HepG2 (cell line): ENCODE results near the gene ACOXL. TPM values are rescaled to one million over a fixed set of nuclear protein-coding genes. Genes with fewer than 3 reads are reported as not detected.

ENCODE experiments used
- ATF3 ChIP-seq: sonication (generic); formaldehyde crosslinking; IDR thresholded peaks from 2 replicates; pipeline ENCODE4 v1.4.0; 2020; ENCODE audit warnings: missing genetic modification reagents
- ELF1 ChIP-seq: sonication (generic); formaldehyde crosslinking; IDR thresholded peaks from 2 replicates; pipeline ENCODE4 v1.4.0; 2020; ENCODE audit warnings: missing genetic modification reagents
- JUNB ChIP-seq: sonication (generic); formaldehyde crosslinking; IDR thresholded peaks from 2 replicates; pipeline ENCODE4 v1.8.0; 2022; ENCODE audit warnings: missing genetic modification reagents, mild to moderate bottlenecking, borderline replicate concordance
- KDM2A ChIP-seq: sonication (generic); formaldehyde crosslinking; IDR thresholded peaks from 2 replicates; pipeline ENCODE4 v1.4.0; 2020; ENCODE audit warnings: low read depth, missing genetic modification reagents, borderline replicate concordance
- NAIF1 ChIP-seq: sonication (generic); formaldehyde crosslinking; IDR thresholded peaks from 2 replicates; pipeline ENCODE4 v1.5.0; 2020; ENCODE audit warnings: mild to moderate bottlenecking, missing genetic modification reagents, borderline replicate concordance
- NRL ChIP-seq: sonication (generic); formaldehyde crosslinking; IDR thresholded peaks from 2 replicates; pipeline ENCODE4 v1.5.0; 2020; ENCODE audit warnings: missing genetic modification reagents, mild to moderate bottlenecking, moderate library complexity, borderline replicate concordance
- PAXIP1 ChIP-seq: sonication (generic); formaldehyde crosslinking; conservative IDR thresholded peaks from 2 replicates; pipeline ENCODE4 v1.4.0; 2020; ENCODE audit warnings: mild to moderate bottlenecking, missing genetic modification reagents, moderate library complexity
- PLRG1 ChIP-seq: fragments of 450-650 bp; conservative IDR thresholded peaks from 2 replicates; pipeline ENCODE4 v1.6.1; 2016
- RBM39 ChIP-seq: fragments of 200-400 bp; formaldehyde crosslinking; IDR thresholded peaks from one replicate; pipeline ENCODE4 v1.6.1; 2018; ENCODE audit warnings: antibody characterized with exemption, mild to moderate bottlenecking, low read depth, low read length; ENCODE audit not compliant: poor library complexity, severe bottlenecking
- SMARCC2 ChIP-seq: fragments of 450-650 bp; IDR thresholded peaks from 2 replicates; pipeline ENCODE4 v1.6.1; 2017; ENCODE audit warnings: antibody characterized with exemption, mild to moderate bottlenecking
- SP2 ChIP-seq: sonication (generic); formaldehyde crosslinking; IDR thresholded peaks from 2 replicates; pipeline ENCODE4 v1.5.1; 2020; ENCODE audit warnings: mild to moderate bottlenecking, missing genetic modification reagents
- TOE1 ChIP-seq: sonication (generic); formaldehyde crosslinking; IDR thresholded peaks from 2 replicates; pipeline ENCODE4 v1.4.0; 2020; ENCODE audit warnings: mild to moderate bottlenecking, missing genetic modification reagents
- ZNF432 ChIP-seq: sonication (generic); formaldehyde crosslinking; IDR thresholded peaks from 2 replicates; pipeline ENCODE4 v1.5.0; 2020; ENCODE audit warnings: missing genetic modification reagents, mild to moderate bottlenecking, borderline replicate concordance
- ZNF501 ChIP-seq: sonication (generic); formaldehyde crosslinking; IDR thresholded peaks from 2 replicates; pipeline ENCODE4 v1.5.1; 2020; ENCODE audit warnings: mild to moderate bottlenecking, moderate library complexity, missing genetic modification reagents
- ZNF510 ChIP-seq: sonication (generic); formaldehyde crosslinking; IDR thresholded peaks from 2 replicates; pipeline ENCODE4 v1.4.0; 2020; ENCODE audit warnings: low read depth, mild to moderate bottlenecking, missing genetic modification reagents
- ZNF580 ChIP-seq: IDR thresholded peaks from 2 replicates; pipeline ENCODE4 v1.6.1; 2016; ENCODE audit warnings: low read depth, borderline replicate concordance
- ZNF646 ChIP-seq: sonication (generic); formaldehyde crosslinking; IDR thresholded peaks from 2 replicates; pipeline ENCODE4 v1.9.0; 2021; ENCODE audit warnings: mild to moderate bottlenecking, missing genetic modification reagents
- ZNF883 ChIP-seq: sonication (generic); formaldehyde crosslinking; IDR thresholded peaks from 2 replicates; pipeline ENCODE4 v1.5.1; 2020; ENCODE audit warnings: mild to moderate bottlenecking, missing genetic modification reagents; ENCODE audit errors: not compliant biosample characterization
- polyA plus RNA-seq, 8 experiments: library from polyadenylated mRNA; depleted of rRNA in 3 of 8; stranded (reverse) in 7 of 8; unstranded in 1 of 8; fragments of >200 nt; fragmentation: Illumina TruSeq in 4 of 8; extraction: Trizol in 4 of 8; gene quantifications; 2 replicates each; pipeline versions ENCODE4 v1.2.1 to v1.2.3, GENCODE V29; 2011 to 2016; ENCODE audit warnings: low read depth in 4 of 8, missing spikeins in 1 of 8, mixed read lengths in 1 of 8; ENCODE audit not compliant: insufficient read depth in 1 of 8
- total RNA-seq, 5 experiments: library from RNA; depleted of rRNA; stranded (reverse); fragments of >200 nt; fragmentation: Illumina TruSeq; extraction: Trizol; gene quantifications; 2 replicates each; pipeline ENCODE4 v1.2.3, GENCODE V29; 2016; ENCODE audit warnings: low read depth in 1 of 5

ACOXL gene
- total and polyA plus RNA-seq, 2 of the 13 experiments (the other 11 are each of a cell fraction or from before 2014, with no cell fraction given) = not detected

- peak; percentile 29 for TF ChIP-seq RBM39
- TF ChIP-seq ELF1 = no peak
- no peak for TF ChIP-seq SMARCC2
- no peak for TF ChIP-seq ZNF580 (CRISPR knock-in tag)
- TF ChIP-seq ZNF883 (CRISPR knock-in tag) = peak; percentile 24
- TF ChIP-seq PLRG1 = no peak
- no peak for TF ChIP-seq PAXIP1 (CRISPR knock-in tag)
- TF ChIP-seq ZNF432 (CRISPR knock-in tag) = 0 out of 2 replicates have a peak, but pooled peaks have one; percentile 22
- no peak; the same call in none of the 2 replicates for TF ChIP-seq ZNF501 (CRISPR knock-in tag)
- TF ChIP-seq ATF3 (CRISPR knock-in tag) = no peak
- peak; percentile 64; the same call in 1 of the 2 replicates for TF ChIP-seq KDM2A (CRISPR knock-in tag)
- TF ChIP-seq SP2 (CRISPR knock-in tag) = no peak
- peak; percentile 79; the same call in 1 of the 2 replicates for TF ChIP-seq NRL (CRISPR knock-in tag)
- TF ChIP-seq NAIF1 (CRISPR knock-in tag) = peak; percentile 16; the same call in 1 of the 2 replicates
- TF ChIP-seq TOE1 = no peak
- TF ChIP-seq ZNF510 (CRISPR knock-in tag) = no peak
- no peak for TF ChIP-seq JUNB (CRISPR knock-in tag)
- TF ChIP-seq ZNF646 (CRISPR knock-in tag) = no peak
These were observed 388.9 kb downstream of the ACOXL start (continued) for GRCh38 chr2:111121028-111121827.
